Lower leg skin (tissue), 4 donors: ENCODE data around the gene PHLPP1. TPM values are rescaled to one million over a fixed set of nuclear protein-coding genes. Genes with fewer than 3 reads are reported as not detected.
A peak's percentile ranks its signal among the peaks of the same experiment; 100 is the strongest.

ENCODE experiments used
- DNase-seq, 2 donors: peaks; one replicate each; pipeline ENCODE4 v3.0.0-alpha.2; 2019; ENCODE audit warnings: low spot score in 2 of 2
- H3K4me3 ChIP-seq: fragments of 200-600 bp; sonication (generic); 2 replicates; pipeline ENCODE4 v1.5.1; 2017; ENCODE audit warnings: mild to moderate bottlenecking, low read depth; ENCODE audit not compliant: poor library complexity, severe bottlenecking
- CTCF ChIP-seq, 3 donors: fragments of 450-650 bp; IDR thresholded peaks; one replicate each; pipeline ENCODE4 v1.5.1; 2016; ENCODE audit warnings: antibody characterized with exemption in 3 of 3, mild to moderate bottlenecking in 3 of 3, moderate library complexity in 2 of 3
- POLR2A ChIP-seq, 2 donors: fragments of 450-650 bp; IDR thresholded peaks; one replicate each; pipeline ENCODE4 v1.6.1; 2016 to 2017; ENCODE audit warnings: antibody characterized with exemption in 2 of 2, mild to moderate bottlenecking in 1 of 2, moderate library complexity in 1 of 2
- WGBS, 2 donors: methylation state at CpG; one replicate each; pipeline ENCODE4 v1.1.5; 2018; 5-methylcytosine and 5-hydroxymethylcytosine counted together
- intact Hi-C: fragments of 100-400 bp; cut with DNase I; formaldehyde crosslinking; loops from one replicate; pipeline ENCODE4 v1.15.0; 2023; ENCODE audit warnings: low total_unique reads
- total RNA-seq, 4 donors: library from RNA; depleted of rRNA; stranded (reverse); fragments of >200 nt; gene quantifications; one replicate each; pipeline ENCODE4 v1.1.0, GENCODE V29; 2016

PHLPP1 gene
- total RNA-seq, 4 donors from 2014 or later = 27.3 to 38.5 (median 33.1) TPM

DNA sequence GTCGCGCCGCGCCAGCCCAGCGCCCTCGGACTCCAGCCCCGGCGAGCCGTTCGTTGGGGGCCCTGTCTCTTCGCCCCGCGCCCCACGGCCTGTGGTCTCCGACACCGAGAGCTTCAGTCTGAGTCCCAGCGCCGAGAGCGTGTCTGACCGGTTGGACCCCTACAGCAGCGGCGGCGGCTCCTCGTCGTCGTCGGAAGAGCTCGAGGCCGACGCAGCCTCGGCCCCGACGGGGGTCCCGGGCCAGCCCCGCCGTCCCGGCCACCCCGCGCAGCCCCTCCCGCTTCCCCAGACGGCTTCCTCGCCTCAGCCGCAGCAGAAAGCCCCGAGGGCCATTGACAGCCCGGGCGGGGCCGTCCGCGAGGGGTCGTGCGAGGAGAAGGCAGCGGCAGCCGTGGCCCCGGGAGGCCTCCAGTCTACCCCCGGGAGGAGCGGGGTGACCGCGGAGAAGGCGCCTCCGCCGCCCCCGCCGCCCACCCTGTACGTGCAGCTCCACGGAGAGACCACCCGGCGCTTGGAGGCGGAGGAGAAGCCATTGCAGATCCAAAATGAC, 1.4 kb downstream of the PHLPP1 start:
- DNase-seq = peak; percentile 39 to 91
- intact Hi-C loops = loop anchor here (10.0 kb wide), 2 partner anchors 98 to 258 kb away; no protein-coding TSS in a partner anchor
- TF ChIP-seq CTCF (IDR thresholded peaks at IDR 0.05) = no peak
- TF ChIP-seq POLR2A (IDR thresholded peaks at IDR 0.05) = no peak
- peak overlapping the region; percentile 61 for H3K4me3 ChIP-seq
- 0% methylated on average over 15 to 24 of the region's 68 CpGs for WGBS, 2 donors

- intact Hi-C loops = loop anchor here (10.0 kb wide), 2 partner anchors 97 to 257 kb away; no protein-coding TSS in a partner anchor
- DNase-seq = peak; percentile 51 to 70
These were observed 2.0 kb downstream of the PHLPP1 start for GRCh38 chr18:62717169-62717924.

GRCh38 chr18:62717925-62718800, 2.8 kb downstream of the PHLPP1 start:
- TF ChIP-seq POLR2A (IDR thresholded peaks at IDR 0.05) (no peak), CTCF (IDR thresholded peaks at IDR 0.05) (no peak)
- 43 to 44% methylated on average over 7 of the region's 7 CpGs for WGBS, 2 donors
- intact Hi-C loops = loop anchor here (10.0 kb wide), 2 partner anchors 97 to 257 kb away; no protein-coding TSS in a partner anchor
- H3K4me3 ChIP-seq = peak overlapping the region; percentile 19
- no peak for DNase-seq

More at GRCh38 chr18:62717169-62717924, 2.0 kb downstream of the PHLPP1 start:
- WGBS, 2 donors = 2 to 3% methylated on average over 16 of the region's 16 CpGs
- H3K4me3 ChIP-seq = peak overlapping the region; percentile 61
- no peak for TF ChIP-seq POLR2A (IDR thresholded peaks at IDR 0.05)
- no peak for TF ChIP-seq CTCF (IDR thresholded peaks at IDR 0.05)

DNA sequence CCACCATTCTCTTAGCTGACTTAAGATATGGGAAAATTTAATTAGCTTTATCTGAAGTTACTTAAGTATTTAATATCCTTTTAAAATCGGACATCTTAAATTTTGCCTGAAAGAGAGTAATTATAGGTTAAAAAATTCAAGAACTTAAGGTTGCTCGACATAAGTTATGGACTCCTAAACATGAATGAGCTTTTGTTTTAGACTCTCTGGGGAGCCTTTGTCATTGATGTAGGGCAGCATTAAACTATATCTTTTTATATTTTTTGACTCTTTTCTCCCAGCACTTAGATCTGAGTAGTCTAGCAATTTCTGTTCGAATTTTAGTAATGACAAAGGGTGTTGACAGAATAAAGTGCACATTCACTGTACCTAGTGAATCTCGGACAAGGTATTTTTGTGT, 4.7 kb downstream of the PHLPP1 start:
- TF ChIP-seq POLR2A (IDR thresholded peaks at IDR 0.05) (no peak), CTCF (IDR thresholded peaks at IDR 0.05) (no peak)
- intact Hi-C loops = no loop called here
- 52 to 56% methylated on average over 4 of the region's 4 CpGs for WGBS, 2 donors
- DNase-seq = no peak
- H3K4me3 ChIP-seq = no peak overlapping the region

DNA sequence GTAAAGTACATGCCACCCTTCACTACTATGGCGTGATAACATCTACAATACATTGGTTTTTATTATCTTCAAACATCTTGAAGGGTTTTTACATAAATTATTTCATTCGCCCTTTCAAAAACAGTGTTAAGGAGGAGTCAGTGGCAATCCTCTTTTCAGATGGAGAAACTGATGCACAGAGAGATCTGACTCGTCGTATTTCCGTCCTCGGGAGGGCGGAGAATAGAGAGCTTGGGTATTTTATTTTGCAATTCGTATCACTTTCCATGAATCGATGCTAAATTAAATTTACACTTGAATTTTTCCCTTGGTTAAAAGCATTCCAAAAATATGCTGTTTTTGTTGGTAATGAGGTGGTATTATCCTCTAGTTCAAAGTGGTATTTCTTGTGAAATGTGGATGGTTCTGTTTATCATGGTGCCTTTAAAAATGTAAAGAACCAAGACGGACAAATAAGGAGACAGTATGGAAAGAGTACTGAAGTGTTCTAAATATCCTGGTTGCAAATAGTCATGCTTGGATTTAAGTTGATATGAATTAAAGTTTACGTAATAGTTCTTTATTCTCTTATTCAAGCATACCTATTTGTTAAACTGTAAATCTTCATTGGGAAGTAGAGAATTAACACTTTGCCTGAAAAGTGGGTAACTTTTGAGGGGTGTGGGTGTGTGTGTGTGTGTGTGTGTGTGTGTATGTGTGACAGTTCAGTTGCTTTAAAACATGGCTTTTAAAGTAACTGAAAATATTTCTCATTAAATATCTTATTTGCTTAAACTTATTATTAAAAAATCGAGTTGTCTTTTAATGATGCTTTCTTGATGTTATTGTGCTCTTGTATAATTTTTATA, 5.6 kb downstream of the PHLPP1 start:
- no peak overlapping the region for H3K4me3 ChIP-seq
- TF ChIP-seq POLR2A (IDR thresholded peaks at IDR 0.05) (no peak), CTCF (IDR thresholded peaks at IDR 0.05) (no peak)
- 79 to 81% methylated on average over 12 of the region's 12 CpGs for WGBS, 2 donors
- intact Hi-C loops = no loop called here
- DNase-seq = no peak
